ENCODE measurements around the gene NSDHL.

Gene NSDHL

DNA sequence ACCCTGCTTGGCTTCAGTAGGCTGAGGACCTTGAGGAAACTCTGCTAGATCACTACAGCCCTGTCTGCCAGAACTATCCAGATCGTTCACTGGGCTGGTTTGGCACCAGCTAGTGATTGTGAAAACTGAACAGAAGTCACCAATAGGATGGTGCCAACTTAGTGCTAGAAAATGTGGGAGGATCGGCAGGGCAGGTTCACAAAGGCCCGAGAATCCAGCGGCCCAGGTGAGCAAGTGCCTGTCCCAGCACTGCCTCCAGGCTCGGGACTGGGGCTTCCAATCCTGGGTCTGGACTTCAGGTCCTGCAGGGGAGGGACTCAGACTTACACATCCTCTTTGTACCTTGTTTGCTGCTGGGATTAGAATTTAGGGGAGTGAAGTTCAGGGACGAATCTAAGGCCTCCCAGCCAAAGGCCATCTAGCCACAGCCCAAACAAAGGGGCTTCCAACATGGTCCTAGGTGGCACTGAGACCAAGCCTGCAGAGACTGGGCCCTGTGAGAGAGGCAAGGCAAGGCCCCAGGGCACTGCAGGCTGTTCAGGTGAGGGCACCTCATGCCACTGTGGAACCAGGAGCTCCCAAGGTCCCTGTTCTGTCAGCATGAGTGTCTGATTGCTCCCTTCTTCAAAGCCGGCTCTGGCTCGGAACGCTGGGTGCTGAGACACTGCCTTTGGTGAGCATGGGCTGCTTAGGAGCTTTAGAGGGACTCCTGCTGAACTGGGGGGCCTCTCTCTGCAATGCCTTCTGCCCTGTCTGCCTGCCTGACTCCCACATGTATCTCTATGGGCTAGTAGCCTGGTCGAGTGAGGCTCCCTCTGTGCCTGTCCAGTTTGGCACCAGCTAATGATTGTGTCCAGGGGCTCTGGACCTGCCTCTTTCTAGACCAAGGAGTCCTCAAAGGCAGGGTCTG is 46.3 kb downstream of the NSDHL start:
- no peak for DNase-seq (ENCODE audit: low read depth)
- no peak overlapping the region for H3K4me3 ChIP-seq (ENCODE audit: low read length)
- TF ChIP-seq, protein P1, sequence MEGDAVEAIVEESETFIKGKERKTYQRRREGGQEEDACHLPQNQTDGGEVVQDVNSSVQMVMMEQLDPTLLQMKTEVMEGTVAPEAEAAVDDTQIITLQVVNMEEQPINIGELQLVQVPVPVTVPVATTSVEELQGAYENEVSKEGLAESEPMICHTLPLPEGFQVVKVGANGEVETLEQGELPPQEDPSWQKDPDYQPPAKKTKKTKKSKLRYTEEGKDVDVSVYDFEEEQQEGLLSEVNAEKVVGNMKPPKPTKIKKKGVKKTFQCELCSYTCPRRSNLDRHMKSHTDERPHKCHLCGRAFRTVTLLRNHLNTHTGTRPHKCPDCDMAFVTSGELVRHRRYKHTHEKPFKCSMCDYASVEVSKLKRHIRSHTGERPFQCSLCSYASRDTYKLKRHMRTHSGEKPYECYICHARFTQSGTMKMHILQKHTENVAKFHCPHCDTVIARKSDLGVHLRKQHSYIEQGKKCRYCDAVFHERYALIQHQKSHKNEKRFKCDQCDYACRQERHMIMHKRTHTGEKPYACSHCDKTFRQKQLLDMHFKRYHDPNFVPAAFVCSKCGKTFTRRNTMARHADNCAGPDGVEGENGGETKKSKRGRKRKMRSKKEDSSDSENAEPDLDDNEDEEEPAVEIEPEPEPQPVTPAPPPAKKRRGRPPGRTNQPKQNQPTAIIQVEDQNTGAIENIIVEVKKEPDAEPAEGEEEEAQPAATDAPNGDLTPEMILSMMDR (conservative IDR thresholded peaks at IDR 0.05; ENCODE audit: low read length), result no peak

DNA sequence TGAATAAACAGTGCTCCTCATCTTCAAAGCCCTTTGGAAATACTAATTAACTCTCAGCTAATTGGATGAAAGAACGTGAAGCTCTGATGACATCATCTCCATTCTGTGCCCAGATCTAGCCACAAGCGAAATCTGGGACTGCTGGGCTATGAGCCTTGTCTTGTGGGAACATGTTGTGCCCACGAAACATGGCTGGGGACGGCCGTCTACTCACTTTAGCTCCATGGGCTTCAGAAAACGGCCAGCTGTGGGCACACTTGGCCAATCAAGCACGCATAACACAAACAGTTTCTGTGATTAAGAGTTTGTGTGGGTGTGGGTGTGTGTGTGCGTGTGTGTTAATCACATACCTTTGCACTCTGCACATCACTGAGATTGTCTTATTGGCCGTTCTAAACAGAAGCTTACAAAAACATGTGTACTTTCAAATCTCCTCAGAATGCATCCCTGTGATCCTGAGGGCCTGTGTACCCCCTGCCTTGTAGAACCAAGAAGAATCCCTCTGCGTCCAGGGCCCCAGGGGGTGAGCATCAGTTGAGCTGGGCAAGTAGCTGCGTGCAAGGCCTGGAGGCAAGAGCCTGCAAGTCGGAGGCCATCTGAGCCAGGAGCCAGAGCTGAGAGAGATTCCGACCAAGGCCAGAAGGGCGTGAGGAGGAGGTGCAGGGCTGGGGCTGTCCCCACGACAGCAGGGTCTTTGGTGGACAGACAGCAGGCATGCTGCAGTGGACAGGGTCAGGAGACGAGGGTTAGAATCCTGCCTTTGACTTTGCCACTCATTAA is 48.3 kb downstream of the NSDHL start:
- TF ChIP-seq, protein P1 (conservative IDR thresholded peaks at IDR 0.05; ENCODE audit: low read length), result no peak
- no peak for DNase-seq (ENCODE audit: low read depth)
- no peak overlapping the region for H3K4me3 ChIP-seq (ENCODE audit: low read length)

DNA sequence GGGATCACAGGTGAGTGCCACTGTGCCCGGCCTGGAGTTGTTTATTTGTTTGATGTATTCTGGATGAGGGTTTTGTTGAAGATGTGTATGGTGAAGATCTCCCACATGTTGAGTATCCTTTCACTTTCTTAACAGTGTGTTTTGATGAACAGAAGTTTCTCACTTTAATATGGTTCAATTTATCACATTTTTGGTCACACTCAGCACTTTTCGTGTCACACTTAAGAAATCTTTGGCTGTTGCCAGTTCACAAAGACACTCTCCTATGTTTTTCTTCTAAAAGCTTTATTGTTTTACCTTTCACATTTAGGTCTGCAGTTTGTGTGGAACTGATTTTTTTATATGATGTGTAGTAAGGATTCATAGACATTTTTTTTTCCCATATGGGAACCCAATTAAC is 50.4 kb downstream of the NSDHL start:
- DNase-seq (ENCODE audit: low read depth), result no peak
- TF ChIP-seq, protein P1 (conservative IDR thresholded peaks at IDR 0.05; ENCODE audit: low read length), result no peak
- no peak overlapping the region for H3K4me3 ChIP-seq (ENCODE audit: low read length)

DNA sequence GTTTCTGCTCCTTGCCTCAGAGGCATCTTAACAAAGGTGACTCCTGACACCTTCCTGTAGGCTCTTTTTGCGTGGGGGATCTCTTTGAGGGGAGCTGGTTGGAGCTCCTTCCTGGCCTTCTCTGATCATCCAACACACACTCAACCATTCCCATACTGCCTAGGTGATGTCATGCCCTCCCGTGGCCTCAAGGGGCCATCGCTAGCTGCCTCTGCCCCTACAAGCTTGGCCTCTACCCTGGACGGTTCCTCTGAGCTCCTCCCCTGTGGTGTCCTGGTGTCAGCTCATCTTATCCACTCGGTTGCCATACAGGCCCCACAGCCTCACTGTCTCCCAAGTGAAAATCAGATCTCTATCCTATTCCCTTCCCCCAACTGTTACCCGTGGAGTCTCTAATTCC is 53.3 kb downstream of the NSDHL start:
- H3K4me3 ChIP-seq (ENCODE audit: low read length), result no peak overlapping the region
- DNase-seq (ENCODE audit: low read depth), result no peak
- TF ChIP-seq, protein P1 (conservative IDR thresholded peaks at IDR 0.05; ENCODE audit: low read length), result no peak

DNA sequence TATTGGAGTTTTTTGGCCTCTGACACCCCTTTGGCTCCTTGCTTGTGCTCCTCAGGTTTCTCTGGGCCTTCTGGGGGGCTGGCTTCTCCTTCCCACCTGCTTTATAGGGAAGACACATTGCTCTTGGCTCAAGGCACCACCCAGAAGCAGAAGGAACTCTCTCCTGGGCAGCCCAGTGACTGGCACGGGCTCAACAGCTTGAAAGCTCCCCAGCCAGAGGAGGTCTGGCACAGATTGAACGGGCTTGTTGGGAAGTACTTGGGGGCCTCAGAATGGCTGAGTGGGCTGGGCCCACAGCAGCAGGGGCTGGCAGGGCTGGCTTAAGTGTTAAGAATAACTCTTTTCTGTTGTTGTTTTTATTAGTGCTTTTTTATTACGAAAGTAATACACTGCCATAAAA is 55.9 kb downstream of the NSDHL start:
- TF ChIP-seq, protein P1 (conservative IDR thresholded peaks at IDR 0.05; ENCODE audit: low read length), result no peak
- H3K4me3 ChIP-seq (ENCODE audit: low read length), result no peak overlapping the region
- no peak for DNase-seq (ENCODE audit: low read depth)

DNA sequence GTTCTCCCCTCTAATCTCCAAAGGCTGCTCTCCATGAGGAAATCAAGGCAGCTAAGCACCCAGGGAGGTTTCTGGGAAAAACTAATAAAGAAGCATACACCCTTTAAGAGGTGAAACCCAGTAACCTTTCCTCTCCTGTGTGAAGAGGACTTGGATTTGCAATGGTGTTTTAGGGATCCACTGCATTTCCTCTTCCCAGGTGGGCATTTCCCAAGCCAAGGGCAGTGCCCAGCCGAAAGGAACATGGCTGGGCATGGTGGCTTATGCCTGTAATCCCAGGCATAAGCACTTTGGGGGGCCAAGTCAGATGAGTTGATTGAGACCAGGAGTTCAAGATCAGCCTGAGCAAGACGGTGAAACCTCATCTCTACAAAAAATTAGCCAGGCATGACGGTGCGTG is 61.6 kb downstream of the NSDHL start:
- TF ChIP-seq, protein P1 (conservative IDR thresholded peaks at IDR 0.05; ENCODE audit: low read length), result no peak
- no peak for DNase-seq (ENCODE audit: low read depth)
- no peak overlapping the region for H3K4me3 ChIP-seq (ENCODE audit: low read length)

Data from AG10803 (cell line).